HCT116 (cell line): ENCODE measurements around the gene CDKN1A.
"Not testable (repeated sequence)": the region's sequence is repeated elsewhere in the genome, so short reads cannot be mapped to it uniquely, and the experiment has no call there.

Experiments
- CBX3 ChIP-seq: IDR thresholded peaks from 2 replicates; pipeline ENCODE4 v1.6.1; 2012; ENCODE audit warnings: low read depth
- MAX ChIP-seq: IDR thresholded peaks from 2 replicates; pipeline ENCODE4 v1.6.1; 2012
- POLR2A ChIP-seq: IDR thresholded peaks from 2 replicates; pipeline ENCODE4 v1.7.0; 2011; ENCODE audit warnings: borderline replicate concordance; ENCODE audit not compliant: insufficient read depth, insufficient read length; ENCODE audit errors: extremely low read depth
- SP1 ChIP-seq: IDR thresholded peaks from 2 replicates; pipeline ENCODE4 v1.6.1; 2012; ENCODE audit warnings: low read depth
- ZNF274 ChIP-seq: fragments of 200-500 bp; sonication (Bioruptor generic); IDR thresholded peaks from 2 replicates; pipeline ENCODE4 v1.6.1; 2014; ENCODE audit warnings: mild to moderate bottlenecking, low read depth, low read length, inconsistent platforms
- TF ChIP-seq, protein P1 (sequence below): IDR thresholded peaks from 2 replicates; pipeline ENCODE4 v1.6.1; 2011; ENCODE audit warnings: mild to moderate bottlenecking, low read length, moderate library complexity; ENCODE audit not compliant: insufficient replicate concordance; ENCODE audit errors: extremely low read depth
- TF ChIP-seq, protein P2 (sequence below), 3 experiments: fragments of 200-600 bp in 1 of 3; sonication (generic) in 1 of 3; IDR thresholded peaks in 2 of 3; conservative IDR thresholded peaks in 1 of 3; 2 replicates each; pipeline ENCODE4 v1.5.1; 2012 to 2017; ENCODE audit warnings: low read depth in 2 of 3, low read length in 2 of 3, antibody characterized with exemption in 1 of 3, borderline replicate concordance in 1 of 3, control low read depth in 1 of 3, mild to moderate bottlenecking in 1 of 3, mixed read lengths in 1 of 3, mixed run types in 1 of 3, moderate library complexity in 1 of 3; ENCODE audit not compliant: insufficient read depth in 1 of 3

GRCh38 chr6:36654469-36654868 lies 24.0 kb upstream of the CDKN1A start:
- TF ChIP-seq POLR2A, CBX3, ZNF274, MAX, SP1: not testable (repeated sequence)
- TF ChIP-seq, protein P1, sequence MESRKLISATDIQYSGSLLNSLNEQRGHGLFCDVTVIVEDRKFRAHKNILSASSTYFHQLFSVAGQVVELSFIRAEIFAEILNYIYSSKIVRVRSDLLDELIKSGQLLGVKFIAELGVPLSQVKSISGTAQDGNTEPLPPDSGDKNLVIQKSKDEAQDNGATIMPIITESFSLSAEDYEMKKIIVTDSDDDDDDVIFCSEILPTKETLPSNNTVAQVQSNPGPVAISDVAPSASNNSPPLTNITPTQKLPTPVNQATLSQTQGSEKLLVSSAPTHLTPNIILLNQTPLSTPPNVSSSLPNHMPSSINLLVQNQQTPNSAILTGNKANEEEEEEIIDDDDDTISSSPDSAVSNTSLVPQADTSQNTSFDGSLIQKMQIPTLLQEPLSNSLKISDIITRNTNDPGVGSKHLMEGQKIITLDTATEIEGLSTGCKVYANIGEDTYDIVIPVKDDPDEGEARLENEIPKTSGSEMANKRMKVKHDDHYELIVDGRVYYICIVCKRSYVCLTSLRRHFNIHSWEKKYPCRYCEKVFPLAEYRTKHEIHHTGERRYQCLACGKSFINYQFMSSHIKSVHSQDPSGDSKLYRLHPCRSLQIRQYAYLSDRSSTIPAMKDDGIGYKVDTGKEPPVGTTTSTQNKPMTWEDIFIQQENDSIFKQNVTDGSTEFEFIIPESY: not testable (repeated sequence)
- TF ChIP-seq, protein P2, sequence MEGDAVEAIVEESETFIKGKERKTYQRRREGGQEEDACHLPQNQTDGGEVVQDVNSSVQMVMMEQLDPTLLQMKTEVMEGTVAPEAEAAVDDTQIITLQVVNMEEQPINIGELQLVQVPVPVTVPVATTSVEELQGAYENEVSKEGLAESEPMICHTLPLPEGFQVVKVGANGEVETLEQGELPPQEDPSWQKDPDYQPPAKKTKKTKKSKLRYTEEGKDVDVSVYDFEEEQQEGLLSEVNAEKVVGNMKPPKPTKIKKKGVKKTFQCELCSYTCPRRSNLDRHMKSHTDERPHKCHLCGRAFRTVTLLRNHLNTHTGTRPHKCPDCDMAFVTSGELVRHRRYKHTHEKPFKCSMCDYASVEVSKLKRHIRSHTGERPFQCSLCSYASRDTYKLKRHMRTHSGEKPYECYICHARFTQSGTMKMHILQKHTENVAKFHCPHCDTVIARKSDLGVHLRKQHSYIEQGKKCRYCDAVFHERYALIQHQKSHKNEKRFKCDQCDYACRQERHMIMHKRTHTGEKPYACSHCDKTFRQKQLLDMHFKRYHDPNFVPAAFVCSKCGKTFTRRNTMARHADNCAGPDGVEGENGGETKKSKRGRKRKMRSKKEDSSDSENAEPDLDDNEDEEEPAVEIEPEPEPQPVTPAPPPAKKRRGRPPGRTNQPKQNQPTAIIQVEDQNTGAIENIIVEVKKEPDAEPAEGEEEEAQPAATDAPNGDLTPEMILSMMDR (IDR thresholded peaks at IDR 0.05 in 2 of 3, conservative IDR thresholded peaks at IDR 0.05 in 1 of 3; ENCODE audit: borderline replicate concordance in 1 of 3, insufficient read depth in 1 of 3, low read depth in 2 of 3, low read length in 2 of 3): not testable (repeated sequence)
